K562 (cell line): ENCODE data around the gene MED20. TPM values are rescaled to one million over a fixed set of nuclear protein-coding genes. Genes with fewer than 3 reads are reported as not detected.

Experiments
- CBX2 ChIP-seq: fragments of 200-600 bp; sonication (generic); IDR thresholded peaks from one replicate; pipeline ENCODE4 v1.6.1; 2012; ENCODE audit warnings: mild to moderate bottlenecking, low read length, inconsistent platforms; ENCODE audit not compliant: insufficient read depth, poor library complexity, severe bottlenecking
- ETS2 ChIP-seq: IDR thresholded peaks from 2 replicates; pipeline ENCODE4 v1.6.1; 2016; ENCODE audit warnings: borderline replicate concordance, missing genetic modification characterization, mild to moderate bottlenecking, moderate library complexity, missing compliant biosample characterization; ENCODE audit not compliant: poor library complexity, severe bottlenecking
- ETV5 ChIP-seq: sonication (generic); formaldehyde crosslinking; IDR thresholded peaks from 2 replicates; pipeline ENCODE4 v1.4.0; 2020; ENCODE audit warnings: low read depth, mild to moderate bottlenecking, missing genetic modification reagents
- FOS ChIP-seq: IDR thresholded peaks from 3 replicates; pipeline ENCODE4 v1.6.1; 2011; ENCODE audit not compliant: insufficient read length; ENCODE audit errors: extremely low read depth
- FOXO4 ChIP-seq: fragments of 450-650 bp; formaldehyde crosslinking; IDR thresholded peaks from 2 replicates; pipeline ENCODE4 v1.4.0; 2020; ENCODE audit warnings: mild to moderate bottlenecking, moderate library complexity
- GTF3C2 ChIP-seq: IDR thresholded peaks from 3 replicates; pipeline ENCODE4 v1.6.1; 2011; ENCODE audit warnings: borderline replicate concordance, mild to moderate bottlenecking, moderate library complexity; ENCODE audit not compliant: insufficient read length; ENCODE audit errors: extremely low read depth
- HEY1 ChIP-seq: fragments of 250-450 bp; sonication (Bioruptor Pico); IDR thresholded peaks from 2 replicates; pipeline ENCODE4 v1.5.0; 2020; ENCODE audit warnings: mild to moderate bottlenecking, moderate library complexity, borderline replicate concordance
- KAT7 ChIP-seq: sonication (generic); formaldehyde crosslinking; IDR thresholded peaks from 2 replicates; pipeline ENCODE4 v1.8.0; 2022; ENCODE audit warnings: missing genetic modification reagents, mild to moderate bottlenecking, borderline replicate concordance
- KLF16 ChIP-seq: IDR thresholded peaks from 2 replicates; pipeline ENCODE4 v1.6.1; 2016; ENCODE audit warnings: antibody characterized with exemption
- MECOM ChIP-seq: fragments of 250-450 bp; sonication (Bioruptor Pico); IDR thresholded peaks from 2 replicates; pipeline ENCODE4 v1.8.0; 2022; ENCODE audit warnings: inconsistent platforms
- MLX ChIP-seq, 2 experiments: fragments of 450-650 bp in 1 of 2; sonication (generic) in 1 of 2; formaldehyde crosslinking; conservative IDR thresholded peaks; 2 replicates each; pipeline versions ENCODE4 v1.4.0 to v1.8.1; 2020 to 2022; ENCODE audit warnings: mild to moderate bottlenecking in 1 of 2, missing genetic modification reagents in 1 of 2
- PTTG1 ChIP-seq: fragments of 450-650 bp; IDR thresholded peaks from 2 replicates; pipeline ENCODE4 v1.6.1; 2016; ENCODE audit warnings: low read depth, mild to moderate bottlenecking, missing genetic modification characterization, missing compliant biosample characterization
- SMAD4 ChIP-seq: fragments of 250-450 bp; sonication (Bioruptor Pico); conservative IDR thresholded peaks from 2 replicates; pipeline ENCODE4 v1.8.0; 2021; ENCODE audit warnings: inconsistent platforms, mild to moderate bottlenecking, moderate library complexity
- SMARCB1 ChIP-seq: IDR thresholded peaks from 2 replicates; pipeline ENCODE4 v1.6.1; 2011; ENCODE audit warnings: improper control_type of control experiment, low read depth; ENCODE audit not compliant: insufficient read length
- THRB ChIP-seq: fragments of 450-650 bp; formaldehyde crosslinking; conservative IDR thresholded peaks from 2 replicates; pipeline ENCODE4 v1.4.0; 2022; ENCODE audit warnings: mild to moderate bottlenecking, missing genetic modification characterization
- ZEB2 ChIP-seq: fragments of 450-650 bp; IDR thresholded peaks from 2 replicates; pipeline ENCODE4 v1.6.1; 2016
- ZFP91 ChIP-seq: sonication (generic); formaldehyde crosslinking; IDR thresholded peaks from 2 replicates; pipeline ENCODE4 v1.8.0; 2022; ENCODE audit warnings: mild to moderate bottlenecking, missing genetic modification reagents
- ZNF165 ChIP-seq: fragments of 250-450 bp; sonication (Bioruptor Pico); IDR thresholded peaks from 2 replicates; pipeline ENCODE4 v1.4.0; 2020; ENCODE audit warnings: borderline replicate concordance
- polyA plus RNA-seq, 8 experiments: library from polyadenylated mRNA; depleted of rRNA in 4 of 8; stranded (reverse) in 5 of 8; unstranded in 3 of 8; fragments of >200 nt; fragmentation: Nextera tagmentation in 2 of 8; fragmentation: Illumina TruSeq in 1 of 8; extraction: Ambion mirVana in 2 of 8; extraction: Trizol in 1 of 8; gene quantifications; 2 replicates each; pipeline versions ENCODE4 v1.2.1 to v1.2.3, GENCODE V29; 2011 to 2014; ENCODE audit warnings: inconsistent platforms in 1 of 8, missing spikeins in 1 of 8
- total RNA-seq, 7 experiments: library from RNA; depleted of rRNA in 6 of 7; stranded (reverse); fragments of >200 nt in 6 of 7; fragmentation: Illumina TruSeq in 2 of 7; extraction: Trizol in 2 of 7; gene quantifications; 2 replicates each; pipeline versions ENCODE4 v1.2.1 to v1.2.3, GENCODE V29; 2011 to 2021; ENCODE audit warnings: low replicate concordance in 1 of 7

MED20 gene
- total and polyA plus RNA-seq, 9 of the 15 experiments (the other 6 are each of a cell fraction or from before 2014, with no cell fraction given): 27.3 to 80.9 (median 46.0) TPM

- no peak for TF ChIP-seq PTTG1 (tag)
- peak; percentile 89 for TF ChIP-seq ZEB2
- 0 out of 2 replicates have a peak, but pooled peaks have one; percentile 59 for TF ChIP-seq FOXO4 (CRISPR knock-in tag)
- no peak for TF ChIP-seq CBX2
- peak; percentile 92 for TF ChIP-seq KLF16
- no peak for TF ChIP-seq ETS2 (tag)
- TF ChIP-seq KAT7 (CRISPR knock-in tag): peak; percentile 75; the same call in 1 of the 2 replicates
- TF ChIP-seq MLX (CRISPR knock-in tag; conservative IDR thresholded peaks at IDR 0.05): peak in 1 of 2 experiments; percentile 82; a peak in 1 of 4 replicates
- peak; percentile 50; the same call in 1 of the 2 replicates for TF ChIP-seq ETV5
- no peak for TF ChIP-seq GTF3C2
- 0 out of 2 replicates have a peak, but pooled peaks have one; percentile 6 for TF ChIP-seq THRB (CRISPR knock-in tag)
- no peak for TF ChIP-seq SMARCB1
- TF ChIP-seq FOS: no peak
- TF ChIP-seq ZNF165 (CRISPR knock-in tag): peak; percentile 83; the same call in 1 of the 2 replicates
- TF ChIP-seq SMAD4: peak; percentile 91
- peak; percentile 82; the same call in 1 of the 2 replicates for TF ChIP-seq HEY1 (CRISPR knock-in tag)
- peak; percentile 90 for TF ChIP-seq MECOM (CRISPR knock-in tag)
- 0 out of 2 replicates have a peak, but pooled peaks have one; percentile 64 for TF ChIP-seq ZFP91
Observed at GRCh38 chr6:41936073-41936837, 15.3 kb upstream of the MED20 start (continued).
